AG04450 (cell line): ENCODE measurements around the gene B4GALNT3. TPM values are rescaled to one million over a fixed set of nuclear protein-coding genes. Genes with fewer than 3 reads are reported as not detected.
"Not testable (repeated sequence)": the region's sequence is repeated elsewhere in the genome, so short reads cannot be mapped to it uniquely, and the experiment has no call there.

Experiments used
- CTCF ChIA-PET: fragments of 300-600, 350-600 bp; formaldehyde crosslinking; extraction: SDS; loops from one replicate; lab custom pipeline; 2022; ENCODE audit warnings: antibody characterized with exemption, inconsistent platforms; lab: Charles Lee
- POLR2A ChIA-PET: fragments of 350-600 bp; formaldehyde crosslinking; extraction: SDS; loops from one replicate; lab custom pipeline; 2021; ENCODE audit warnings: antibody characterized with exemption, inconsistent platforms; lab: Yijun Ruan, JAX
- DNase-seq: peaks from one replicate; pipeline ENCODE4 v3.0.0-alpha.2; 2011; ENCODE audit warnings: low read depth, low spot score
- H3K27ac ChIP-seq: one replicate; pipeline ENCODE4 v1.5.1; 2012; ENCODE audit warnings: low read depth, low read length, control low read depth
- H3K27me3 ChIP-seq: one replicate; pipeline ENCODE4 v1.6.0; 2012; ENCODE audit warnings: low read length; ENCODE audit not compliant: control insufficient read depth, insufficient read depth
- H3K4me3 ChIP-seq: 2 replicates; pipeline ENCODE4 v1.5.1; 2011; ENCODE audit warnings: mild to moderate bottlenecking, low read depth, low read length, control low read depth
- H3K9me3 ChIP-seq: 2 replicates; pipeline ENCODE4 v1.5.1; 2012; ENCODE audit warnings: low read length; ENCODE audit not compliant: control insufficient read depth, insufficient read depth
- CTCF ChIP-seq: IDR thresholded peaks from 2 replicates; pipeline ENCODE4 v1.5.1; 2011; ENCODE audit warnings: low read depth, low read length, control low read depth, inconsistent platforms
- polyA minus RNA-seq: library from RNA; depleted of rRNA, polyadenylated mRNA; stranded (reverse); fragments of >200 nt; gene quantifications from 2 replicates; pipeline ENCODE4 v1.2.3, GENCODE V29; 2011; rRNA and poly(A)+ RNA removed
- polyA plus RNA-seq: library from polyadenylated mRNA; depleted of rRNA; stranded (reverse); fragments of >200 nt; gene quantifications from 2 replicates; pipeline ENCODE4 v1.2.3, GENCODE V29; 2011; rRNA removed

B4GALNT3 gene
- polyA plus RNA-seq (not detected in 2 replicates), polyA minus RNA-seq (not detected in 2 replicates)

- H3K9me3 ChIP-seq: no peaks in the 10 kb centered on the region
- H3K27me3 ChIP-seq: peaks cover 67% of the 10 kb centered on the region
- TF ChIP-seq CTCF: no peak
- no peak for DNase-seq
- no peak within 1 kb of the TSS for H3K27ac ChIP-seq
- CTCF ChIA-PET: no interaction called here
- POLR2A ChIA-PET: no interaction called here
- peak within 1 kb of the TSS; percentile 45 for H3K4me3 ChIP-seq
Measured at GRCh38 chr12:459430-460258, at the start of gene B4GALNT3. Gene B4GALNT3 (plus strand): TSS chr12:459939. CDS start chr12:460377, 438 bp downstream.

- ChIA-PET CTCF (no interaction called here), POLR2A (no interaction called here)
- H3K4me3 ChIP-seq: no peak overlapping the region
- H3K27me3 ChIP-seq: no peaks in the 10 kb centered on the region
- no peak for TF ChIP-seq CTCF
- DNase-seq: no peak
- H3K9me3 ChIP-seq: no peaks in the 10 kb centered on the region
- H3K27ac ChIP-seq: no peak overlapping the region
Measured at GRCh38 chr12:414859-415258, 44.9 kb upstream of the B4GALNT3 start.

GRCh38 chr12:418432-418831 is 41.3 kb upstream of the B4GALNT3 start:
- no peak overlapping the region for H3K27ac ChIP-seq
- POLR2A ChIA-PET: no interaction called here
- no peak for TF ChIP-seq CTCF
- no peaks in the 10 kb centered on the region for H3K9me3 ChIP-seq
- DNase-seq: no peak
- CTCF ChIA-PET: no interaction called here
- no peak overlapping the region for H3K4me3 ChIP-seq
- H3K27me3 ChIP-seq: no peaks in the 10 kb centered on the region

GRCh38 chr12:422526-422925 is 37.2 kb upstream of the B4GALNT3 start:
- no peak for DNase-seq
- CTCF ChIA-PET: interaction anchor here (0.6 to 1.1 kb wide), 2 partner anchors 20 to 30 kb away, joined by 3 read pairs; no protein-coding TSS in a partner anchor
- H3K4me3 ChIP-seq: no peak overlapping the region
- no peaks in the 10 kb centered on the region for H3K9me3 ChIP-seq
- H3K27ac ChIP-seq: no peak overlapping the region
- TF ChIP-seq CTCF: no peak
- POLR2A ChIA-PET: no interaction called here
- H3K27me3 ChIP-seq: no peaks in the 10 kb centered on the region

GRCh38 chr12:435737-436136 is 24.0 kb upstream of the B4GALNT3 start:
- H3K4me3 ChIP-seq, H3K27me3 ChIP-seq, CTCF ChIA-PET, DNase-seq, POLR2A ChIA-PET, H3K27ac ChIP-seq, H3K9me3 ChIP-seq: not testable (repeated sequence)
